H1 (cell line): ENCODE results near the gene SIAH3. TPM values are rescaled to one million over a fixed set of nuclear protein-coding genes. Genes with fewer than 3 reads are reported as not detected.

ENCODE experiments used
- CTCF ChIA-PET: fragments of 300-600 bp; sonication (Branson Sonifier 250); formaldehyde crosslinking; loops from one replicate; lab custom pipeline; 2021; ENCODE audit not compliant: partially characterized antibody; lab: Charles Lee
- POLR2A ChIA-PET: fragments of 300-600 bp; sonication (Branson Sonifier 250); formaldehyde crosslinking; loops from one replicate; lab custom pipeline; 2021; ENCODE audit warnings: inconsistent platforms; ENCODE audit not compliant: partially characterized antibody; lab: Charles Lee
- DNase-seq, 2 experiments: peaks; one replicate each; pipeline versions ENCODE4 v3.0.0 to v3.0.0-alpha.2; 2010 to 2022; ENCODE audit warnings: low spot score in 2 of 2, low read depth in 1 of 2, mixed read lengths in 1 of 2
- FAIRE-seq: peaks from 2 replicates; lab custom pipeline; 2011; peaks lifted over from hg19 to GRCh38; lab: Jason Lieb, UNC
- H2AFZ ChIP-seq: 2 replicates; pipeline ENCODE4 v1.8.1; 2012; ENCODE audit warnings: low read length, inconsistent platforms
- H2AK5ac ChIP-seq: 2 replicates; pipeline ENCODE4 v1.6.1; 2013; ENCODE audit warnings: low read depth, low read length
- H2BK120ac ChIP-seq: replicated peaks from 2 replicates; pipeline ENCODE3; 2013; ENCODE audit warnings: low read depth, low read length, inconsistent platforms
- H2BK12ac ChIP-seq: 2 replicates; pipeline ENCODE4 v1.6.1; 2013; ENCODE audit warnings: low read depth, low read length
- H2BK15ac ChIP-seq: 2 replicates; pipeline ENCODE4 v1.6.1; 2013; ENCODE audit warnings: low read length
- H2BK20ac ChIP-seq: 2 replicates; pipeline ENCODE4 v1.6.1; 2013; ENCODE audit warnings: low read length
- H2BK5ac ChIP-seq: 2 replicates; pipeline ENCODE4 v1.6.1; 2013; ENCODE audit warnings: low read depth, low read length
- H3K14ac ChIP-seq: 2 replicates; pipeline ENCODE4 v1.6.1; 2013; ENCODE audit warnings: inconsistent platforms; ENCODE audit not compliant: insufficient read length
- H3K18ac ChIP-seq: 2 replicates; pipeline ENCODE4 v1.6.1; 2013; ENCODE audit warnings: low read length; ENCODE audit errors: extremely low read depth
- H3K23ac ChIP-seq: 2 replicates; pipeline ENCODE4 v1.6.1; 2013; ENCODE audit warnings: inconsistent platforms; ENCODE audit not compliant: insufficient read length
- H3K23me2 ChIP-seq: 2 replicates; pipeline ENCODE4 v1.6.1; 2013; ENCODE audit warnings: low read depth, low read length
- H3K27ac ChIP-seq: 2 replicates; pipeline ENCODE4 v1.6.1; 2011; ENCODE audit warnings: low read depth, low read length, inconsistent platforms
- H3K27me3 ChIP-seq, 4 experiments: replicated peaks in 1 of 4; 1 replicate in 1 of 4; 2 replicates in 3 of 4; pipeline versions ENCODE4 v1.6.1 to v1.8.1; 2011 to 2013; ENCODE audit warnings: low read length in 3 of 4, mild to moderate bottlenecking in 3 of 4, inconsistent platforms in 2 of 4, mixed read lengths in 2 of 4, moderate library complexity in 1 of 4; ENCODE audit not compliant: control insufficient read depth in 3 of 4, insufficient read depth in 3 of 4; ENCODE audit errors: extremely low read depth in 1 of 4
- H3K36me3 ChIP-seq, 4 experiments: 2 replicates each; pipeline versions ENCODE4 v1.6.1 to v1.8.1; 2011 to 2013; ENCODE audit warnings: mild to moderate bottlenecking in 4 of 4, low read length in 3 of 4, moderate library complexity in 2 of 4, control low read depth in 1 of 4, inconsistent platforms in 1 of 4; ENCODE audit not compliant: insufficient read depth in 4 of 4, control insufficient read depth in 2 of 4
- H3K4ac ChIP-seq: replicated peaks from 2 replicates; pipeline ENCODE3; 2013; ENCODE audit warnings: low read length, low read depth, mixed read lengths, inconsistent platforms; ENCODE audit not compliant: insufficient read length
- H3K4me1 ChIP-seq, 4 experiments: replicated peaks in 1 of 4; 1 replicate in 1 of 4; 2 replicates in 3 of 4; pipeline versions ENCODE4 v1.6.1 to v1.8.1; 2011 to 2013; ENCODE audit warnings: low read length in 3 of 4, inconsistent platforms in 2 of 4, mixed read lengths in 1 of 4; ENCODE audit not compliant: insufficient read depth in 4 of 4, control insufficient read depth in 3 of 4
- H3K4me2 ChIP-seq, 2 experiments: 2 replicates each; pipeline versions ENCODE4 v1.6.1 to v1.8.1; 2011 to 2013; ENCODE audit warnings: low read depth in 2 of 2, low read length in 2 of 2, control low read depth in 1 of 2, inconsistent platforms in 1 of 2, mild to moderate bottlenecking in 1 of 2; ENCODE audit not compliant: insufficient read depth in 1 of 2
- H3K4me3 ChIP-seq, 4 experiments: fragments of 200-600, 300-600 bp in 1 of 4; sonication (generic), shearing (Covaris generic), sonication (Bioruptor Twin) in 1 of 4; 2 replicates each; pipeline versions ENCODE4 v1.5.1 to v1.8.1; 2011 to 2016; ENCODE audit warnings: low read length in 4 of 4, low read depth in 3 of 4, control low read depth in 2 of 4, inconsistent platforms in 2 of 4, mild to moderate bottlenecking in 2 of 4, mixed read lengths in 1 of 4, moderate library complexity in 1 of 4; ENCODE audit not compliant: insufficient read depth in 2 of 4; ENCODE audit errors: extremely low read depth in 1 of 4
- H3K56ac ChIP-seq: replicated peaks from 2 replicates; pipeline ENCODE3; 2013; ENCODE audit warnings: low read depth, mild to moderate bottlenecking, mixed read lengths, low read length, inconsistent platforms; ENCODE audit not compliant: insufficient read length
- H3K79me1 ChIP-seq: 2 replicates; pipeline ENCODE4 v1.6.1; 2013; ENCODE audit warnings: low read depth, low read length, control low read depth
- H3K79me2 ChIP-seq, 2 experiments: 2 replicates each; pipeline versions ENCODE4 v1.6.1 to v1.8.1; 2012 to 2013; ENCODE audit warnings: low read length in 2 of 2, mild to moderate bottlenecking in 2 of 2, inconsistent platforms in 1 of 2; ENCODE audit not compliant: insufficient read depth in 2 of 2, control insufficient read depth in 1 of 2
- H3K9ac ChIP-seq, 4 experiments: replicated peaks in 1 of 4; 1 replicate in 1 of 4; 2 replicates in 3 of 4; pipeline versions ENCODE4 v1.6.1 to v1.8.1; 2011 to 2013; ENCODE audit warnings: low read depth in 3 of 4, low read length in 3 of 4, control low read depth in 2 of 4, mild to moderate bottlenecking in 2 of 4, moderate library complexity in 2 of 4, inconsistent platforms in 1 of 4; ENCODE audit errors: extremely low read depth in 1 of 4
- H3K9me3 ChIP-seq, 2 experiments: 2 replicates each; pipeline versions ENCODE4 v1.6.1 to v1.8.1; 2012 to 2013; ENCODE audit warnings: mild to moderate bottlenecking in 2 of 2, moderate library complexity in 2 of 2, control low read depth in 1 of 2, inconsistent platforms in 1 of 2, low read depth in 1 of 2, low read length in 1 of 2, mixed read lengths in 1 of 2; ENCODE audit not compliant: insufficient read depth in 2 of 2
- H4K20me1 ChIP-seq, 2 experiments: replicated peaks in 1 of 2; 2 replicates each; pipeline versions ENCODE3 to v1.8.1; 2011 to 2013; ENCODE audit warnings: inconsistent platforms in 2 of 2, low read length in 2 of 2, mild to moderate bottlenecking in 1 of 2; ENCODE audit not compliant: insufficient read depth in 2 of 2, control insufficient read depth in 1 of 2
- H4K5ac ChIP-seq: 2 replicates; pipeline ENCODE4 v1.6.1; 2013; ENCODE audit warnings: low read length, low read depth, mixed read lengths, inconsistent platforms; ENCODE audit not compliant: insufficient read length
- H4K8ac ChIP-seq: 2 replicates; pipeline ENCODE4 v1.8.0; 2013; ENCODE audit warnings: mild to moderate bottlenecking, moderate library complexity, low read length, inconsistent platforms; ENCODE audit not compliant: insufficient read depth; ENCODE audit errors: extremely low read depth
- H4K91ac ChIP-seq: replicated peaks from 2 replicates; pipeline ENCODE3; 2013; ENCODE audit warnings: low read length, mixed read lengths, inconsistent platforms; ENCODE audit not compliant: insufficient read length
- TAF7 ChIP-seq: optimal IDR thresholded peaks from 2 replicates; pipeline ENCODE3; 2011; ENCODE audit warnings: low read depth, mild to moderate bottlenecking, inconsistent platforms, low read length, moderate library complexity, borderline replicate concordance
- WGBS, 2 experiments: shearing (Covaris generic) in 1 of 2; methylation state at CpG; one replicate each; pipeline versions ENCODE4 v1.1.6 to v1.1.7; 2013 to 2015; ENCODE audit warnings: low lambda C conversion rate in 2 of 2, mixed read lengths in 2 of 2, inconsistent platforms in 1 of 2, low coverage in 1 of 2, missing lambda C conversion rate in 1 of 2; ENCODE audit not compliant: insufficient replicate concordance in 2 of 2, insufficient coverage in 1 of 2, insufficient read length in 1 of 2; ENCODE audit errors: extremely low coverage in 1 of 2, missing lambda C conversion rate in 1 of 2; 5-methylcytosine and 5-hydroxymethylcytosine counted together
- polyA plus RNA-seq, 7 experiments: library from polyadenylated mRNA; depleted of rRNA in 3 of 7; stranded (reverse) in 5 of 7; unstranded in 2 of 7; fragments of >200 nt in 5 of 7; fragments of 200-250 nt in 2 of 7; gene quantifications; 1 replicate in 5 of 7; 2 replicates in 1 of 7; 4 replicates in 1 of 7; pipeline versions ENCODE4 v1.2.1 to v1.2.3, GENCODE V29; 2011 to 2013; ENCODE audit warnings: missing spikeins in 2 of 7, mixed read lengths in 2 of 7
- total RNA-seq: library from RNA; stranded (reverse); fragmentation: NEBNext Ultra II Directional; extraction: Animal tissue kit (Norgen Biotek cat#: 25700); gene quantifications from 2 replicates; pipeline ENCODE4 v1.2.1, GENCODE V29; 2021
- TF ChIP-seq, protein P1 (sequence below): IDR thresholded peaks from 2 replicates; pipeline ENCODE4 v1.6.1; 2012; ENCODE audit warnings: inconsistent platforms

The SIAH3 gene
- total and polyA plus RNA-seq, 2 of the 8 experiments (the other 6 are each of a cell fraction or from before 2014, with no cell fraction given), result 0.15 to 0.17 TPM

DNA sequence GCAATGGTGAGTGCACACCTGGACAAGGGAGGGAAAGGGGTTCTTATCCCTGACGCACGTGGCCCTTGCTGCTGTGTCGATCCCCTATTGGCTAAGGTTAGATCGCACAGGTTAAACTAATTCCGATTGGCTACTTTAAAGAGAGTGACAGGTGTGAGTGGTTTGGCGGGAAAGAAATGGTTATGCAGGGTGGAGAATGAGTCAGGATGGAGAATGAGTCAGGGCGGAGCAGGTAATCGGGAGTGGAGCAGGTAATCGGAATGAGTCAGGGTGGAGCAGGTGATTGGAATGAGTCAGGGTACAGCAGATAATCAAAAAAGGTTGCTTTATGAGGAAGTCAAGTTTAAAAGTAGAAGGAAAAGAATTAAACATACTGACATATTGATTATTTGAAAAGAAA lies 24.4 kb upstream of the SIAH3 start:
- no peak overlapping the region for H2BK5ac ChIP-seq
- TF ChIP-seq, protein P1, sequence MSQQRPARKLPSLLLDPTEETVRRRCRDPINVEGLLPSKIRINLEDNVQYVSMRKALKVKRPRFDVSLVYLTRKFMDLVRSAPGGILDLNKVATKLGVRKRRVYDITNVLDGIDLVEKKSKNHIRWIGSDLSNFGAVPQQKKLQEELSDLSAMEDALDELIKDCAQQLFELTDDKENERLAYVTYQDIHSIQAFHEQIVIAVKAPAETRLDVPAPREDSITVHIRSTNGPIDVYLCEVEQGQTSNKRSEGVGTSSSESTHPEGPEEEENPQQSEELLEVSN, result peak; percentile 77
- TF ChIP-seq TAF7, result no peak
- CTCF ChIA-PET, result no interaction called here
- WGBS, 2 experiments, result 95% methylated on average over 9 of the region's 9 CpGs; no CpG with 5 or more reads in 1 of the 2 experiments
- no peak overlapping the region for H3K4ac ChIP-seq
- H3K4me2 ChIP-seq, result no peak overlapping the region
- H3K9me3 ChIP-seq, result no peaks in the 10 kb centered on the region; a peak in 1 of 4 replicates
- H2BK20ac ChIP-seq, result no peak overlapping the region
- H3K79me1 ChIP-seq, result no peaks in the 10 kb centered on the region
- H3K23ac ChIP-seq, result no peak overlapping the region
- H3K4me3 ChIP-seq, result no peak overlapping the region
- no peak overlapping the region for H4K8ac ChIP-seq
- no peak overlapping the region for H3K18ac ChIP-seq
- peaks cover 2 to 18% (median 9%) of the 10 kb centered on the region in 4 experiments; a peak in 4 of 7 replicates for H3K27me3 ChIP-seq
- no peak overlapping the region for H4K5ac ChIP-seq
- H2BK15ac ChIP-seq, result no peak overlapping the region
- H3K56ac ChIP-seq, result no peak overlapping the region
- no peak overlapping the region for H2BK12ac ChIP-seq
- H3K36me3 ChIP-seq, result no peaks in the 10 kb centered on the region; a peak in 1 of 8 replicates
- H3K9ac ChIP-seq, result no peak overlapping the region
- H4K20me1 ChIP-seq, result no peaks in the 10 kb centered on the region
- H2AFZ ChIP-seq, result no peak overlapping the region
- no peak overlapping the region for H3K14ac ChIP-seq
- no peak overlapping the region for H2AK5ac ChIP-seq
- POLR2A ChIA-PET, result no interaction called here
- H3K23me2 ChIP-seq, result no peaks in the 10 kb centered on the region
- no peak overlapping the region for H2BK120ac ChIP-seq
- no peak for DNase-seq
- no peaks in the 10 kb centered on the region for H3K79me2 ChIP-seq
- no peak overlapping the region for H3K27ac ChIP-seq
- no peak overlapping the region for H4K91ac ChIP-seq
- peaks cover 0 to 5% (median 2%) of the 10 kb centered on the region in 4 experiments; a peak in 2 of 7 replicates for H3K4me1 ChIP-seq
- no peak for FAIRE-seq
